ENCODE data around the gene FAM163B. TPM values are rescaled to one million over a fixed set of nuclear protein-coding genes. Genes with fewer than 3 reads are reported as not detected.

FAM163B gene
- polyA plus RNA-seq, 1 of the 3 experiments (the other 2 are of a cell fraction): 0.05 TPM

DNA sequence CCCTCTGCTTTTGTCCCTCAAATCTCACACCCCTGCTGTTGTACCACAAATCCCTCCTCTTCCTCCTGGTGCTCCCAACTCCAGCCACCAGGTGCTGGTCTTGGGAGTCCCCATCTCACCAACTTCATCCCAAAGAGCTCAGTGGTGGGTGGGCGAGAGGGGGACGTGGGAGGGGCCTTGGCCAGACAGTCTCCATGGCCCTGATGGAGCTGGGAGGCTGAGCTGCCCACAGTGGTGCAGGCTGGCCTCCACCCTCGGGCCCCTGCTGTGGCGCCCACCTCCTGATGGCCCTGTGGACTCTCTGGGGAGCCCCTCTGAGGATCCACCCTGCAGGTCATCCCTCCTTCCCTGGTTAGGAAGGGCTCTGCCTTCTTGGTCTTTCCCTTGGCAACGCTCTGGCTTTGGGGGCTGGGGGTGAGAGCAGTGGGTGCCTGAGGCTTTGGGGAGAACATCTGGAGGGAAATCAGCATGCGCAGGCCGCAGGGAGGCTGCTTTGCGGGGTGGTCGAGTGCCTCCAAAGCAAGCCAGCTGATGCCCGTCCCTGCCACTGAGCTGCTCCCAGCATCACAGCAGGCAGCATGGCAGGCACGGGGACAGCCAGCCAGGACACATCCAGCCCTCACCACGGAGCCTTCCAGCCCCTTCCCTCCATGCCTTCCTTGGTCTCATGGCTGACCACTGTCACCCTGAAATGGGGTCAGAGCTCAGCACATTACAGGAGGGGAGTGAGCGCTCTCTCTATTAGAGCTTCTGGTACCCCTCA lies 7.6 kb upstream of the FAM163B start:
- Histone ChIP-seq H3K9me2 (no peaks in the 10 kb centered on the region), H2AFZ (ENCODE audit: low read depth) (no peak overlapping the region), H4K20me1 (ENCODE audit: insufficient read depth) (no peaks in the 10 kb centered on the region), H3F3A (replicated peaks; ENCODE audit: insufficient read depth) (no peaks in the 10 kb centered on the region), H3K4me3 (ENCODE audit: low read depth in 2 of 2, low read length in 1 of 2) (no peak overlapping the region), H3K27ac (ENCODE audit: low read depth in 2 of 2, low read length in 1 of 2) (no peak overlapping the region; a peak in 1 of 4 replicates), H3K9ac (no peak overlapping the region), H3K27me3 (ENCODE audit: insufficient read depth) (peaks cover 12% of the 10 kb centered on the region; the same call in 1 of the 2 replicates), H3K36me3 (replicated peaks in 1 of 2; ENCODE audit: control insufficient read depth in 1 of 2, insufficient read depth in 2 of 2, low read length in 1 of 2) (no peaks in the 10 kb centered on the region), H3K4me2 (no peak overlapping the region), H3K9me3 (no peaks in the 10 kb centered on the region), H3K4me1 (ENCODE audit: control insufficient read depth in 1 of 2, insufficient read depth in 2 of 2, low read depth in 1 of 2, low read length in 1 of 2) (peaks cover 0 to 34% of the 10 kb centered on the region in 2 experiments; a peak in 1 of 4 replicates), H3K79me2 (ENCODE audit: insufficient read depth) (no peaks in the 10 kb centered on the region)
- WGBS (ENCODE audit: low lambda C conversion rate): 55% methylated on average over 3 of the region's 13 CpGs
- TF ChIP-seq, protein P1, sequence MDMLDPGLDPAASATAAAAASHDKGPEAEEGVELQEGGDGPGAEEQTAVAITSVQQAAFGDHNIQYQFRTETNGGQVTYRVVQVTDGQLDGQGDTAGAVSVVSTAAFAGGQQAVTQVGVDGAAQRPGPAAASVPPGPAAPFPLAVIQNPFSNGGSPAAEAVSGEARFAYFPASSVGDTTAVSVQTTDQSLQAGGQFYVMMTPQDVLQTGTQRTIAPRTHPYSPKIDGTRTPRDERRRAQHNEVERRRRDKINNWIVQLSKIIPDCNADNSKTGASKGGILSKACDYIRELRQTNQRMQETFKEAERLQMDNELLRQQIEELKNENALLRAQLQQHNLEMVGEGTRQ (IDR thresholded peaks at IDR 0.05; ENCODE audit: borderline replicate concordance, low read depth, low read length): no peak
- TF ChIP-seq GATA2 (CRISPR knock-in tag; IDR thresholded peaks at IDR 0.05): no peak
- TF ChIP-seq, protein P2, sequence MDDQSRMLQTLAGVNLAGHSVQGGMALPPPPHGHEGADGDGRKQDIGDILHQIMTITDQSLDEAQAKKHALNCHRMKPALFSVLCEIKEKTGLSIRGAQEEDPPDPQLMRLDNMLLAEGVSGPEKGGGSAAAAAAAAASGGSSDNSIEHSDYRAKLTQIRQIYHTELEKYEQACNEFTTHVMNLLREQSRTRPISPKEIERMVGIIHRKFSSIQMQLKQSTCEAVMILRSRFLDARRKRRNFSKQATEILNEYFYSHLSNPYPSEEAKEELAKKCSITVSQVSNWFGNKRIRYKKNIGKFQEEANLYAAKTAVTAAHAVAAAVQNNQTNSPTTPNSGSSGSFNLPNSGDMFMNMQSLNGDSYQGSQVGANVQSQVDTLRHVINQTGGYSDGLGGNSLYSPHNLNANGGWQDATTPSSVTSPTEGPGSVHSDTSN (IDR thresholded peaks at IDR 0.05): no peak
- TF ChIP-seq POLR2AphosphoS5 (IDR thresholded peaks at IDR 0.05; ENCODE audit: low read depth, low read length): no peak
- TF ChIP-seq FOXJ3 (CRISPR knock-in tag; IDR thresholded peaks at IDR 0.05): no peak
- TF ChIP-seq RFX5 (IDR thresholded peaks at IDR 0.05; ENCODE audit: low read length): no peak
- TF ChIP-seq ELF1 (IDR thresholded peaks at IDR 0.05): no peak
- no peak for TF ChIP-seq RXRA (IDR thresholded peaks at IDR 0.05; ENCODE audit: borderline replicate concordance, low read depth)
- no peak for TF ChIP-seq JUND (IDR thresholded peaks at IDR 0.05)
- TF ChIP-seq, protein P3, sequence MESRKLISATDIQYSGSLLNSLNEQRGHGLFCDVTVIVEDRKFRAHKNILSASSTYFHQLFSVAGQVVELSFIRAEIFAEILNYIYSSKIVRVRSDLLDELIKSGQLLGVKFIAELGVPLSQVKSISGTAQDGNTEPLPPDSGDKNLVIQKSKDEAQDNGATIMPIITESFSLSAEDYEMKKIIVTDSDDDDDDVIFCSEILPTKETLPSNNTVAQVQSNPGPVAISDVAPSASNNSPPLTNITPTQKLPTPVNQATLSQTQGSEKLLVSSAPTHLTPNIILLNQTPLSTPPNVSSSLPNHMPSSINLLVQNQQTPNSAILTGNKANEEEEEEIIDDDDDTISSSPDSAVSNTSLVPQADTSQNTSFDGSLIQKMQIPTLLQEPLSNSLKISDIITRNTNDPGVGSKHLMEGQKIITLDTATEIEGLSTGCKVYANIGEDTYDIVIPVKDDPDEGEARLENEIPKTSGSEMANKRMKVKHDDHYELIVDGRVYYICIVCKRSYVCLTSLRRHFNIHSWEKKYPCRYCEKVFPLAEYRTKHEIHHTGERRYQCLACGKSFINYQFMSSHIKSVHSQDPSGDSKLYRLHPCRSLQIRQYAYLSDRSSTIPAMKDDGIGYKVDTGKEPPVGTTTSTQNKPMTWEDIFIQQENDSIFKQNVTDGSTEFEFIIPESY (IDR thresholded peaks at IDR 0.05; ENCODE audit: borderline replicate concordance, low read depth): no peak
- DNase-seq: no peak
- CTCF ChIA-PET: interaction anchor here (0.7 to 2.1 kb wide), 7 partner anchors 9 to 351 kb away, joined by 3 to 4 read pairs (median 3); no protein-coding TSS in a partner anchor
- POLR2A ChIA-PET: interaction anchor here (1.0 to 18.3 kb wide), 2 partner anchors 12 to 21 kb away, joined by 4 to 261 read pairs; partner anchors contain the start of gene DBH

DNA sequence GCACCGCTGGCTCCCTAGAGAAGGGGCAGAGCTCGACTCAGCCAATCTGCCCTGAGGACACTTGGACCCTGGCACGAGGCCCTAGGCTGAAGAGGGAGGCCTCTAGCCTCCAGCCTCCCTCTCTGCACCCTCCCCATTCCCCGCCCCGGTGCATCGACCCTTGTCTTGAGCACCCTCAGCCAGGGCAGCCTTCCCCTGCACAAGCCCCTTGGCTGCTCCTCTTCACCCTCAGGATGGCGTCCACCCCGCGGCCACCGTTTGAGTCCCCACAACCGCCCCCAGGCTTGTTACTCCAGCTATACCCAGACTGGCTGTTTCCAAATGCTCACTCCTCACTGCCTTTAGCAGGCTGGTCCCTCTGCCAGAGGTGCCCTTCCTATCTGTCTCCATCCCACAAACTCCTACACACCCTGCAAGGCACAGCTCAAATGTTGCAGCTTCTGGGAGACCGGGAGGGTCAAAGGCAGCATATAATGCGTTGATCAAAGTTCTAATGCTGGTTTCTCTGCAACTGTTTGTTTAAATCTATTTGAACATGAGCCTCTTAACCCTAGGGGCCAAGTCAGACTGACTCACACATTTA lies 6.5 kb upstream of the FAM163B start:
- H3K9me2 ChIP-seq: no peaks in the 10 kb centered on the region

More for the DNA sequence above, 6.5 kb upstream of the FAM163B start:
- Histone ChIP-seq H3F3A (replicated peaks; ENCODE audit: insufficient read depth) (no peaks in the 10 kb centered on the region), H3K27me3 (ENCODE audit: insufficient read depth) (peaks cover 9% of the 10 kb centered on the region; the same call in 1 of the 2 replicates), H3K4me1 (ENCODE audit: control insufficient read depth in 1 of 2, insufficient read depth in 2 of 2, low read depth in 1 of 2, low read length in 1 of 2) (peaks cover 0 to 37% of the 10 kb centered on the region in 2 experiments; a peak in 1 of 4 replicates), H3K4me3 (ENCODE audit: low read depth in 2 of 2, low read length in 1 of 2) (no peak overlapping the region), H4K20me1 (ENCODE audit: insufficient read depth) (no peaks in the 10 kb centered on the region), H3K27ac (ENCODE audit: low read depth in 2 of 2, low read length in 1 of 2) (no peak overlapping the region), H3K36me3 (replicated peaks in 1 of 2; ENCODE audit: control insufficient read depth in 1 of 2, insufficient read depth in 2 of 2, low read length in 1 of 2) (no peaks in the 10 kb centered on the region), H3K4me2 (no peak overlapping the region), H3K79me2 (ENCODE audit: insufficient read depth) (no peaks in the 10 kb centered on the region), H3K9ac (no peak overlapping the region), H2AFZ (ENCODE audit: low read depth) (no peak overlapping the region), H3K9me3 (no peaks in the 10 kb centered on the region)
- DNase-seq: no peak
- CTCF ChIA-PET: interaction anchor here (0.8 to 2.1 kb wide), 3 partner anchors 8 to 25 kb away, joined by 3 to 4 read pairs (median 3); no protein-coding TSS in a partner anchor
- POLR2A ChIA-PET: interaction anchor here (0.9 to 18.3 kb wide), 2 partner anchors 22 to 82 kb away, joined by 4 to 261 read pairs; partner anchors contain the start of genes ADAMTSL2 and DBH
- TF ChIP-seq JUND (IDR thresholded peaks at IDR 0.05) (no peak), NFIC (IDR thresholded peaks at IDR 0.05; ENCODE audit: borderline replicate concordance) (no peak)
- 75% methylated on average over 10 of the region's 13 CpGs for WGBS (ENCODE audit: low lambda C conversion rate)

All from SK-N-SH (cell line).